Ishikawa (cell line): ENCODE measurements around the gene IFI30.

Experiments used
- EP300 ChIP-seq: IDR thresholded peaks from 2 replicates; pipeline ENCODE4 v1.6.1; 2012; ENCODE audit warnings: borderline replicate concordance
- FOXM1 ChIP-seq: IDR thresholded peaks from 2 replicates; pipeline ENCODE4 v1.6.1; 2012; ENCODE audit warnings: low read depth, borderline replicate concordance
- MAX ChIP-seq: IDR thresholded peaks from 2 replicates; pipeline ENCODE4 v1.6.1; 2012
- RAD21 ChIP-seq: IDR thresholded peaks from 2 replicates; pipeline ENCODE4 v1.6.1; 2012; ENCODE audit warnings: low read depth
- TAF1 ChIP-seq: IDR thresholded peaks from 2 replicates; pipeline ENCODE4 v1.6.1; 2012; ENCODE audit warnings: low read depth, mild to moderate bottlenecking
- USF1 ChIP-seq: IDR thresholded peaks from 2 replicates; pipeline ENCODE4 v1.6.1; 2012

- TF ChIP-seq TAF1 = no peak
- TF ChIP-seq RAD21 = no peak
- no peak for TF ChIP-seq EP300
- no peak for TF ChIP-seq MAX
- no peak for TF ChIP-seq USF1
- no peak for TF ChIP-seq FOXM1
Observed at GRCh38 chr19:18216789-18217188, 43.2 kb downstream of the IFI30 start.
